ENCODE measurements around the gene MIEN1.

DNA sequence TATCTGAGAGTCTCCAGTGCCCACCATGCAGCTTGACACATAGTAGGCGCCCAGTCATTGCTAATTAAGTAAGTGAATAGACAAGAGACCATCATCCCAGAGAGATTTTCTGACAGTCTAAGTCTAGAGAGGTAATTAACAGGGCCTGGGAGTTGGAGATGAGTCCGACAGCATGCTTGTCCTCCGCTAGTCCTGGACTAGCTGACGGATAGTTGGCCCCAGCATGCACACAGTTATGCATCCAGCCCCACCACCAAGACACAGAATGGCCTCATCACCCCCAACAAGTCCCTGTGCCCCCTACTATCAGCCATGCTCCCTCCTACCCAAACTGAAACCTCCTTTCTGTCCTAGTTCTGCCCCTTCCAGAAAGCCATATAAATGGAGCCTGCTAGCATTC, 17.4 kb upstream of the MIEN1 start:
- TF ChIP-seq SP1 (CRISPR knock-in tag; conservative IDR thresholded peaks at IDR 0.05) (no peak), NR3C1 (CRISPR knock-in tag; conservative IDR thresholded peaks at IDR 0.05; ENCODE audit: low read depth) (no peak)
- TF ChIP-seq, protein P1, sequence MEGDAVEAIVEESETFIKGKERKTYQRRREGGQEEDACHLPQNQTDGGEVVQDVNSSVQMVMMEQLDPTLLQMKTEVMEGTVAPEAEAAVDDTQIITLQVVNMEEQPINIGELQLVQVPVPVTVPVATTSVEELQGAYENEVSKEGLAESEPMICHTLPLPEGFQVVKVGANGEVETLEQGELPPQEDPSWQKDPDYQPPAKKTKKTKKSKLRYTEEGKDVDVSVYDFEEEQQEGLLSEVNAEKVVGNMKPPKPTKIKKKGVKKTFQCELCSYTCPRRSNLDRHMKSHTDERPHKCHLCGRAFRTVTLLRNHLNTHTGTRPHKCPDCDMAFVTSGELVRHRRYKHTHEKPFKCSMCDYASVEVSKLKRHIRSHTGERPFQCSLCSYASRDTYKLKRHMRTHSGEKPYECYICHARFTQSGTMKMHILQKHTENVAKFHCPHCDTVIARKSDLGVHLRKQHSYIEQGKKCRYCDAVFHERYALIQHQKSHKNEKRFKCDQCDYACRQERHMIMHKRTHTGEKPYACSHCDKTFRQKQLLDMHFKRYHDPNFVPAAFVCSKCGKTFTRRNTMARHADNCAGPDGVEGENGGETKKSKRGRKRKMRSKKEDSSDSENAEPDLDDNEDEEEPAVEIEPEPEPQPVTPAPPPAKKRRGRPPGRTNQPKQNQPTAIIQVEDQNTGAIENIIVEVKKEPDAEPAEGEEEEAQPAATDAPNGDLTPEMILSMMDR (IDR thresholded peaks at IDR 0.05) = no peak
- TF ChIP-seq, protein P2, sequence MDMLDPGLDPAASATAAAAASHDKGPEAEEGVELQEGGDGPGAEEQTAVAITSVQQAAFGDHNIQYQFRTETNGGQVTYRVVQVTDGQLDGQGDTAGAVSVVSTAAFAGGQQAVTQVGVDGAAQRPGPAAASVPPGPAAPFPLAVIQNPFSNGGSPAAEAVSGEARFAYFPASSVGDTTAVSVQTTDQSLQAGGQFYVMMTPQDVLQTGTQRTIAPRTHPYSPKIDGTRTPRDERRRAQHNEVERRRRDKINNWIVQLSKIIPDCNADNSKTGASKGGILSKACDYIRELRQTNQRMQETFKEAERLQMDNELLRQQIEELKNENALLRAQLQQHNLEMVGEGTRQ (CRISPR knock-in tag; IDR thresholded peaks at IDR 0.05) = no peak

Data from WTC11 (cell line).